Measurements from ENCODE around the gene TOP1. TPM values are rescaled to one million over a fixed set of nuclear protein-coding genes. Genes with fewer than 3 reads are reported as not detected.

The TOP1 gene
- total and polyA plus RNA-seq, 9 of the 15 experiments (the other 6 are each of a cell fraction or from before 2014, with no cell fraction given), result 26.4 to 127 (median 39.6) TPM

DNA sequence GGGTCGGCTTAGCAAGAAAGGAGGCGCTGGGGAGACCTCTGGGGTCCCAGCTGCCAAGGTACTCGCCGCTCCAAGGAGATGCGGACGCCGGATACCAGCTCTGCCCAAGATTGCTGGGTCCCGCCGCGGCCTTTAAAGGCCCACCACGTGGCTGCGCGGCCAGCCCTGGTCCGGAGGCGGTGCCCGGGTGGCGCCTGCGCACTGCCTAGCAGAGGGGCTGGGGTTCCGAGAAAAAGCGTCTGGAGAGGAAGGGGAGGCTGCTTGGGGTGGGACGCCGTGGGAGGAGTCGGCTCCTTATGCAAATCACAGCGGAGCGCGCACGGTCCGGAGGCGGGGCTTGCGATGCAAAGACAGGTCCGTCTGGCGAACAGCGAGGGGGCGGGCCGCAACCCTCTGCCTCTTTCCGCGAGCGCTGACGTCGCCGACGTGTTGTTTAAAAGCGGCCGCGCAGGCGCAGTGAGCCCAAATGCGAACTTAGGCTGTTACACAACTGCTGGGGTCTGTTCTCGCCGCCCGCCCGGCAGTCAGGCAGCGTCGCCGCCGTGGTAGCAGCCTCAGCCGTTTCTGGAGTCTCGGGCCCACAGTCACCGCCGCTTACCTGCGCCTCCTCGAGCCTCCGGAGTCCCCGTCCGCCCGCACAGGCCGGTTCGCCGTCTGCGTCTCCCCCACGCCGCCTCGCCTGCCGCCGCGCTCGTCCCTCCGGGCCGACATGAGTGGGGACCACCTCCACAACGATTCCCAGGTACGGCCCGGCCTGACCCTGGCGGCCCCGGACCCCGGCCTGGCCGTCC is at the start of gene TOP1 (continued):
- TF ChIP-seq, protein P1, sequence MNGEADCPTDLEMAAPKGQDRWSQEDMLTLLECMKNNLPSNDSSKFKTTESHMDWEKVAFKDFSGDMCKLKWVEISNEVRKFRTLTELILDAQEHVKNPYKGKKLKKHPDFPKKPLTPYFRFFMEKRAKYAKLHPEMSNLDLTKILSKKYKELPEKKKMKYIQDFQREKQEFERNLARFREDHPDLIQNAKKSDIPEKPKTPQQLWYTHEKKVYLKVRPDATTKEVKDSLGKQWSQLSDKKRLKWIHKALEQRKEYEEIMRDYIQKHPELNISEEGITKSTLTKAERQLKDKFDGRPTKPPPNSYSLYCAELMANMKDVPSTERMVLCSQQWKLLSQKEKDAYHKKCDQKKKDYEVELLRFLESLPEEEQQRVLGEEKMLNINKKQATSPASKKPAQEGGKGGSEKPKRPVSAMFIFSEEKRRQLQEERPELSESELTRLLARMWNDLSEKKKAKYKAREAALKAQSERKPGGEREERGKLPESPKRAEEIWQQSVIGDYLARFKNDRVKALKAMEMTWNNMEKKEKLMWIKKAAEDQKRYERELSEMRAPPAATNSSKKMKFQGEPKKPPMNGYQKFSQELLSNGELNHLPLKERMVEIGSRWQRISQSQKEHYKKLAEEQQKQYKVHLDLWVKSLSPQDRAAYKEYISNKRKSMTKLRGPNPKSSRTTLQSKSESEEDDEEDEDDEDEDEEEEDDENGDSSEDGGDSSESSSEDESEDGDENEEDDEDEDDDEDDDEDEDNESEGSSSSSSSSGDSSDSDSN (IDR thresholded peaks at IDR 0.05; ENCODE audit: borderline replicate concordance in 1 of 2, low read depth in 2 of 2, low read length in 2 of 2), result peak; percentile 81 to 91
- TF ChIP-seq GABPB1 (CRISPR knock-in tag; IDR thresholded peaks at IDR 0.05) (no peak; the same call in 1 of the 2 replicates), DPF2 (IDR thresholded peaks at IDR 0.05) (no peak), ZNF436 (CRISPR knock-in tag; IDR thresholded peaks at IDR 0.05) (no peak), NCOA1 (IDR thresholded peaks at IDR 0.05; ENCODE audit: low read depth) (no peak), MAFG (tag; conservative IDR thresholded peaks at IDR 0.05) (no peak), RBBP5 (IDR thresholded peaks at IDR 0.05; ENCODE audit: borderline replicate concordance, insufficient read depth, low read length, poor library complexity, severe bottlenecking) (peak; percentile 51), NFXL1 (CRISPR knock-in tag; IDR thresholded peaks at IDR 0.05) (no peak), SMARCE1 (IDR thresholded peaks at IDR 0.05) (no peak), PPARD (CRISPR knock-in tag; IDR thresholded peaks at IDR 0.05) (no peak), KDM1A (IDR thresholded peaks at IDR 0.05) (no peak), MCM3 (IDR thresholded peaks at IDR 0.05) (no peak), GATAD2B (IDR thresholded peaks at IDR 0.05; ENCODE audit: borderline replicate concordance) (no peak), ATF7 (IDR thresholded peaks at IDR 0.05) (peak; percentile 91), ETV5 (CRISPR knock-in tag; IDR thresholded peaks at IDR 0.05; ENCODE audit: low read depth) (no peak), MYC (IDR thresholded peaks at IDR 0.05; ENCODE audit: low read depth, low read length) (peak; percentile 99), MYC (CRISPR knock-in tag; IDR thresholded peaks at IDR 0.05; ENCODE audit: borderline replicate concordance, low read depth) (peak; percentile 94; the same call in 1 of the 2 replicates)
- TF ChIP-seq, protein P2, sequence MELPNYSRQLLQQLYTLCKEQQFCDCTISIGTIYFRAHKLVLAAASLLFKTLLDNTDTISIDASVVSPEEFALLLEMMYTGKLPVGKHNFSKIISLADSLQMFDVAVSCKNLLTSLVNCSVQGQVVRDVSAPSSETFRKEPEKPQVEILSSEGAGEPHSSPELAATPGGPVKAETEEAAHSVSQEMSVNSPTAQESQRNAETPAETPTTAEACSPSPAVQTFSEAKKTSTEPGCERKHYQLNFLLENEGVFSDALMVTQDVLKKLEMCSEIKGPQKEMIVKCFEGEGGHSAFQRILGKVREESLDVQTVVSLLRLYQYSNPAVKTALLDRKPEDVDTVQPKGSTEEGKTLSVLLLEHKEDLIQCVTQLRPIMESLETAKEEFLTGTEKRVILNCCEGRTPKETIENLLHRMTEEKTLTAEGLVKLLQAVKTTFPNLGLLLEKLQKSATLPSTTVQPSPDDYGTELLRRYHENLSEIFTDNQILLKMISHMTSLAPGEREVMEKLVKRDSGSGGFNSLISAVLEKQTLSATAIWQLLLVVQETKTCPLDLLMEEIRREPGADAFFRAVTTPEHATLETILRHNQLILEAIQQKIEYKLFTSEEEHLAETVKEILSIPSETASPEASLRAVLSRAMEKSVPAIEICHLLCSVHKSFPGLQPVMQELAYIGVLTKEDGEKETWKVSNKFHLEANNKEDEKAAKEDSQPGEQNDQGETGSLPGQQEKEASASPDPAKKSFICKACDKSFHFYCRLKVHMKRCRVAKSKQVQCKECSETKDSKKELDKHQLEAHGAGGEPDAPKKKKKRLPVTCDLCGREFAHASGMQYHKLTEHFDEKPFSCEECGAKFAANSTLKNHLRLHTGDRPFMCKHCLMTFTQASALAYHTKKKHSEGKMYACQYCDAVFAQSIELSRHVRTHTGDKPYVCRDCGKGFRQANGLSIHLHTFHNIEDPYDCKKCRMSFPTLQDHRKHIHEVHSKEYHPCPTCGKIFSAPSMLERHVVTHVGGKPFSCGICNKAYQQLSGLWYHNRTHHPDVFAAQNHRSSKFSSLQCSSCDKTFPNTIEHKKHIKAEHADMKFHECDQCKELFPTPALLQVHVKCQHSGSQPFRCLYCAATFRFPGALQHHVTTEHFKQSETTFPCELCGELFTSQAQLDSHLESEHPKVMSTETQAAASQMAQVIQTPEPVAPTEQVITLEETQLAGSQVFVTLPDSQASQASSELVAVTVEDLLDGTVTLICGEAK (IDR thresholded peaks at IDR 0.05), result 0 out of 2 replicates have a peak, but pooled peaks have one; percentile 18
- TF ChIP-seq, protein P2 (CRISPR knock-in tag; IDR thresholded peaks at IDR 0.05), result no peak
